ENCODE data around the gene RHOXF2. TPM values are rescaled to one million over a fixed set of nuclear protein-coding genes. Genes with fewer than 3 reads are reported as not detected.
A peak's percentile ranks its signal among the peaks of the same experiment; 100 is the strongest.
"Not testable (repeated sequence)": the region's sequence is repeated elsewhere in the genome, so short reads cannot be mapped to it uniquely, and the experiment has no call there.

Gene RHOXF2
- total RNA-seq, 1 donor from 2014 or later: not detected

DNA sequence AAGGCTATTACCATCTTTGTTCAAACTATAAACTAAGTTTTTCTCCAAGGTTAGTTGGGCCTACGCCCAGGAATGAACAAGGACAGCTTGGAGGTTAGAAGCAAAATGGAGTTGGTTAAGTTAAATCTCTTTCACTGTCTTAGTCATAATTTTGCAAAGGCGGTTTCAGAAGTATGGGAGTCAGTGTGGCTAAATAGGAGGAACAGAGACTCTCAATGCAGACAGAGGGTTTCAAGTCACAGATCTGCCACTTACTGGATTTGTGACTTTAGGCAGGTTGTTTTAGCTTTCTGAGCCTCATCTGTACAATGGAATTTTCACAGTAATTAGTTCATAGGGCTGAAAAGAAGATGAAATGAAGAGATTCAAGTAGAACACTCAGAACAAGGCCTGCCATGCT is 35.3 kb downstream of the RHOXF2 start:
- H3K4me3 ChIP-seq (ENCODE audit: low read depth, low read length); DNase-seq (ENCODE audit: low read depth): not testable (repeated sequence)

DNA sequence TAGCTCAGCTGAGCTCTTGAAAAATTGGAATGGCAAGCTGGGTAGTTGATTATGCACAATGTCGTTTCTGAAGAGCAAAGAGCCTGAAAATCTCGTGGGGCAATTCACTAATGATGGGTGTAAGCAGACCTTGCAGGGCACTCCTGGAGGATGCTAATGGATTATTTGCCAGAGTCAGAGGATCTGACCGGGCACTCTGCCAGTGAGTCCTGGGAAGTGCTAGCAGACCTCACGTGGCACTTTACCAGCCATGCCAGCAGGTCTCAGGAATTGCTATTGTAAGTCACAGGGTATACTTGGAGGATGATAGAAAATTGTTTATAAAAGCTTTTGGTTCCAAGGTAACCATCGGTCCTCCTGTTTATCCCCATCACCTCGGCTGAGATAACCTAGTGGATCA is 37.4 kb downstream of the RHOXF2 start:
- H3K4me3 ChIP-seq (ENCODE audit: low read depth, low read length); DNase-seq (ENCODE audit: low read depth): not testable (repeated sequence)

DNA sequence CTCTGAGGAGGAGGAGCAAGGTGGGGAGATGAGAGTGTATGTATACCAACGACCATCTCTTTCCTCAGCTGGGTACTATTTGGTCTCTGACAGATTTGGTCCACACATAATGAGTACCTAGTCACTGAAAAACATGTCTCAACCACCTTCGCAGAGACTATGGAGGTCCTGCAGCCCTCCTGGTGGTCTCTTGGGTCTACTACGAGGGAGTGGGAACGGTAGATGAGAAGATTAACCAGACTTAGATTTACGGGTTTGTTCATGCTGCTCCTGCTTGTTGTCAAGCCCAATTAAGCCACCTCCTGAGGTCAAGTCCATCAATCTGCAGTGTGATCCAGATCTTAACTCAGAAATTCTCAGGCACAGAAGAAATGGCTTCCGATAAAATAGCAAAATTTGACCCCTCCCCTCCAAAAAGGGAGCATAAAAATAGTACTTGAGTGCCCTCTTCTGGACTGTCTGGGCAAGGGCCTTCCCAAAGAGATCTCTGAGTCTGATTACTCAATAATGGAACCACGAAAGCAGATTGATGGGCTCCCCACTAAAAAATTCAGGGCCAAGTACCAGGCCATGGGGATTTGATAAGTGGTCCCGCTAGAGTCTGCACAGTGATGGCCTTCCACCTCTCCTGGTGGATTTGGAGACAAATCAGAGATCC is 38.3 kb downstream of the RHOXF2 start:
- not testable (repeated sequence) for DNase-seq (ENCODE audit: low read depth)

DNA sequence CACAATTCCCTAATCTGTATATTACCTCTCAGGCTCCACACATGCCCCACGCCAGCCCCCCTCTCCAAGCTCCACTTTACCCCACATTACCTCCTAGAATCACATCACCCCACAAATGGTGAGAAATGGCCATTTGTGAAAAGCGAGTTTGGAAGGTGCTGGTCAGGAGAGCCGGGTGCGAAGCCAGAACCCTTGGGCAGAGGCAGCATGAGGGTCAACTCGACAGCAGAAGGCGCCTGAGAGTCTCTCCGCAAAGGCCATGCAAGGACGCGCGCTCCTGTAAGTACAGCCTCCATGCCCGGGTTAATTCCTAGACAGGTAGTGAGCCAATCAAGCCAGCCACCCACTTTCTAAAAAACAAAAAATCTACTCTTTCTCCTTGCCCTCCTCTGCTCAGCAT is 42.4 kb downstream of the RHOXF2 start:
- H3K4me3 ChIP-seq (ENCODE audit: low read depth, low read length): no peak overlapping the region
- TF ChIP-seq, protein P1, sequence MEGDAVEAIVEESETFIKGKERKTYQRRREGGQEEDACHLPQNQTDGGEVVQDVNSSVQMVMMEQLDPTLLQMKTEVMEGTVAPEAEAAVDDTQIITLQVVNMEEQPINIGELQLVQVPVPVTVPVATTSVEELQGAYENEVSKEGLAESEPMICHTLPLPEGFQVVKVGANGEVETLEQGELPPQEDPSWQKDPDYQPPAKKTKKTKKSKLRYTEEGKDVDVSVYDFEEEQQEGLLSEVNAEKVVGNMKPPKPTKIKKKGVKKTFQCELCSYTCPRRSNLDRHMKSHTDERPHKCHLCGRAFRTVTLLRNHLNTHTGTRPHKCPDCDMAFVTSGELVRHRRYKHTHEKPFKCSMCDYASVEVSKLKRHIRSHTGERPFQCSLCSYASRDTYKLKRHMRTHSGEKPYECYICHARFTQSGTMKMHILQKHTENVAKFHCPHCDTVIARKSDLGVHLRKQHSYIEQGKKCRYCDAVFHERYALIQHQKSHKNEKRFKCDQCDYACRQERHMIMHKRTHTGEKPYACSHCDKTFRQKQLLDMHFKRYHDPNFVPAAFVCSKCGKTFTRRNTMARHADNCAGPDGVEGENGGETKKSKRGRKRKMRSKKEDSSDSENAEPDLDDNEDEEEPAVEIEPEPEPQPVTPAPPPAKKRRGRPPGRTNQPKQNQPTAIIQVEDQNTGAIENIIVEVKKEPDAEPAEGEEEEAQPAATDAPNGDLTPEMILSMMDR (conservative IDR thresholded peaks at IDR 0.05; ENCODE audit: low read depth, low read length): no peak
- DNase-seq (ENCODE audit: low read depth): no peak

More for the DNA sequence above, 38.3 kb downstream of the RHOXF2 start:
- not testable (repeated sequence) for H3K4me3 ChIP-seq (ENCODE audit: low read depth, low read length)

DNA sequence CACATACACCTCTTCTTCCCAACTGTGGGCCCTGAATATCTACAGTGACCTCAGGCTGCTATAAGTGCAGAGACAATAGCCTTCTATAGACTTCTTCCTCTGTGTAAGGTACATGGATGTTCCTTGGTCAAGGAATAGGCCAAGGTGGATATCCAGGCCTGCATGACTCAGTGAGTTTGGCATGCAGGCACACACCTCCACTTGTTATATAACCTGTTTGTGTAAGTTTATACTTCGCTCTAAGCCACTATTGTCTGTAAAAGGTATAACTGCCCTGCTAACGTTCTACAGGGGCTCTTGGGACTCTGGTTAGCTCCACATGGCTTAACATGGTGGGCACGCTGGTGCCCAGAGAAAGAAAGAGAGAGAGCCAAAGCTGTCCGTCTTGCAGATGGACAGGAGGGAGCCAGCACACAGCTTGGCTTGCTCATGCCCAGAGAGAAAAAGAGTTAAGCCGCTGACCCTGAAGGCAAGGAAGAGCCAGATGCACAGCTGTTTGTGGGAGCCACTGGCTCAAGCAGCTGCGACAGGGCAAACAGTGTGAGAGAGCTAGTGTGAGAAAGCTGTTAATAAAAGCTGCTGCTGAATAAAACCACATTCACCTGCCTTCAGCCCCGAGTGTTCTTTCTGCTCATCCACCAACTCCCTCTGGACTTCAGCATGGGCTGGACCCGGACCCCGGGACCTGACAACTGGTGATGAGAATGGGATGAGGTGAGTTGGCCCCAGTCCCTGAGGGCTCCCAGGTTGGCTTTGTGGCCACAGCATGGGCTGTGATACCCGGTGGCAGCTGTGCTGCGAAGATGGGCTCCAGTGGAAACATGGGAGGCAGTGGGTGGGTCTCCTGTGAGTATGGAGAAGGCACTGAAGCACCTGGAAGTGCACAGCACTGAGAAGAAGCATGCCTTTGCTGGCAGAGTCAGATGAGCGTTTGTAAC is 47.7 kb downstream of the RHOXF2 start:
- TF ChIP-seq, protein P1 (conservative IDR thresholded peaks at IDR 0.05; ENCODE audit: low read depth, low read length): no peak
- DNase-seq (ENCODE audit: low read depth): no peak
- H3K4me3 ChIP-seq (ENCODE audit: low read depth, low read length): no peak overlapping the region

DNA sequence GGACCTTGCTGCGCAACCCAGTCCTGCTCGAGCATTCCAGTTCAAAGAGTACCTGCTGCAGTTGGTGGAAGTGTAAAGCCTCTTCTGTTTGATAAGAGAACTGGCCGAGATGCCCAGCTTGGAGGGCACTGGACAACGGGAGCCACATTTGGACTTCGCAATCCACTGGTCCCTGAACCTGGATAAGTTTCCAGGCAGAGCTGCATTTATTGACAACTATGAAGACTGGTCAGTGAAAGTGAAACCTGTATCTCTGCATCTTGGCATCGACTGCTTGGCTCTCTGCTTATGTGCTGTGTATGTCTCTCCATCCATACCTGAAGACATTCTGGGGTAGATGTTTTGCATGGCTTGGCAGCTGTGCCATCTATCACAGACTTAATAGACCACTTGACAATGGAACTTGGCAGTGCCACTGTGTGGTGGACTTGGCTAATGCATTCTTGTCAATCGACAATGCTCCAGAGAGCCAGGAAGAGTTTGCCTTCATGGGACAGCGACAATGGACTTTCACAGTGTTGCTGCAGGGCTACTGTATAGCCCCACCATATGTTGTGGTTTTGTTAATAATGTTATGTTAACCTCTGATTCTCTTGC is 48.7 kb downstream of the RHOXF2 start:
- no peak for DNase-seq (ENCODE audit: low read depth)
- no peak overlapping the region for H3K4me3 ChIP-seq (ENCODE audit: low read depth, low read length)
- TF ChIP-seq, protein P1 (conservative IDR thresholded peaks at IDR 0.05; ENCODE audit: low read depth, low read length): no peak

DNA sequence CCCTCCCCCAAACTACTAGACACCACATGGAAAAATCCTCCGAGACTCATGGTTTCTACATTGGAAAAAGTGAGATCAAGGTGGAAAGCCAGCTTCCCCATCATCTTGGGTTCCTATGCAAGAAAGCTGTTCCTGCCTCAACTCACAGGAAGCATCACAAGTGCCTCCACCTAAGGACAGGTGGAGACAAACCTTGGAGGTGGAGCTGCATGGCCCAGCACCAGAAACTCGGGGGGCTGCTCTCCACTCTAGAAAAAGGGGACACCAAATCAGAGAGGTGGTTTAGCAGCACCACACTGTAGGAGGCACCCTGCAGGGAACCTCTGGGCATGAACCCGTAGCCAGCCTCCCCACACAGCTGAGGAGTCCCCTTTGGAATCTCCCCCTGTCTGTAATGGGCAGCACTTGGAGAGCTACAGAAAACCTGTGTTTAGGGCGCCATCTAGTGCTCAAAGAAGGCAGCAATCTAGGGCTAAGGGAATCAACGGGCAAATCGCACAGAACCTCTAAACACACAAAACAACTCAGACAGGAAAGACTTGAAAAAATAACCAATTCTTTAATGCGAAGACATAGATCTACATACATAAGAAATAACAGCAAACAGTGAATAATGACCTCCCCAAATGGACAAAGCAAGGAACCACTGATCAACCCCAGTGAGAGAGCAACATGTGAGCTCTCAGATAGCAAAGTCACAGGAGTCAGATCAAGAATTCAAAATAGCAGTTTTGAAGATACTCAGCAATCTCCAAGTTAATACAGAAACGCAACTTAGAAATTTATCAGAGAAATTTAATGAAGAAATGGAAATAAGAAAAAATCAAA is 55.2 kb downstream of the RHOXF2 start:
- peak; percentile 3 for DNase-seq (ENCODE audit: low read depth)
- TF ChIP-seq, protein P1 (conservative IDR thresholded peaks at IDR 0.05; ENCODE audit: low read depth, low read length): peak; percentile 81
- no peak overlapping the region for H3K4me3 ChIP-seq (ENCODE audit: low read depth, low read length)

Other genes starting within 250 kb of the RHOXF2 start
- gene NKAP, start 214.9 kb upstream of the RHOXF2 start, total RNA-seq: 3.2 and 5.0 TPM in 2 replicates
- gene RHOXF2B, start 80.9 kb upstream of the RHOXF2 start, total RNA-seq: not detected in 2 replicates
- not detected in 2 replicates for gene RHOXF1, start 42.7 kb upstream of the RHOXF2 start, total RNA-seq
- gene ZBTB33, start 92.2 kb downstream of the RHOXF2 start, total RNA-seq: 9.4 and 12.9 TPM in 2 replicates
- gene TMEM255A, start 152.8 kb downstream of the RHOXF2 start, total RNA-seq: 0.14 and 0.40 TPM in 2 replicates
- gene ATP1B4, start 203.5 kb downstream of the RHOXF2 start, total RNA-seq: not detected in 2 replicates

Data from epithelial cell of proximal tubule (primary cell).